Glutamatergic neuron (in vitro differentiated cells): ENCODE results near the gene MX2. TPM values are rescaled to one million over a fixed set of nuclear protein-coding genes. Genes with fewer than 3 reads are reported as not detected.
"Not testable (repeated sequence)": the region's sequence is repeated elsewhere in the genome, so short reads cannot be mapped to it uniquely, and the experiment has no call there.

ENCODE experiments used
- DNase-seq: peaks from one replicate; pipeline ENCODE4 v3.0.0; 2022
- H3K27ac Mint-ChIP-seq: one replicate; pipeline ENCODE4 v1.8.0; 2020; ENCODE audit warnings: mild to moderate bottlenecking, mixed read lengths, inconsistent platforms; ENCODE audit not compliant: unreplicated experiment
- H3K27me3 Mint-ChIP-seq: one replicate; pipeline ENCODE4 v1.8.0; 2020; ENCODE audit warnings: mild to moderate bottlenecking, moderate library complexity, mixed read lengths, inconsistent platforms; ENCODE audit not compliant: unreplicated experiment
- H3K36me3 Mint-ChIP-seq: one replicate; pipeline ENCODE4 v1.8.0; 2020; ENCODE audit warnings: mild to moderate bottlenecking, mixed read lengths, inconsistent platforms; ENCODE audit not compliant: unreplicated experiment
- H3K4me1 Mint-ChIP-seq: one replicate; pipeline ENCODE4 v1.8.0; 2020; ENCODE audit warnings: mild to moderate bottlenecking, low read depth, mixed read lengths, inconsistent platforms; ENCODE audit not compliant: unreplicated experiment
- H3K4me3 Mint-ChIP-seq: one replicate; pipeline ENCODE4 v1.8.0; 2020; ENCODE audit warnings: mild to moderate bottlenecking, mixed read lengths, inconsistent platforms; ENCODE audit not compliant: unreplicated experiment
- H3K9me3 Mint-ChIP-seq: one replicate; pipeline ENCODE4 v1.8.0; 2020; ENCODE audit warnings: mild to moderate bottlenecking, moderate library complexity, mixed read lengths, inconsistent platforms; ENCODE audit not compliant: unreplicated experiment
- CTCF ChIP-seq: fragments of 200-600 bp; sonication (generic); IDR thresholded peaks from one replicate; pipeline ENCODE4 v1.5.0; 2021; ENCODE audit not compliant: partially characterized antibody, unreplicated experiment
- total RNA-seq: library from RNA; stranded (reverse); fragmentation: NEBNext Ultra II Directional; extraction: Animal tissue kit (Norgen Biotek cat#: 25700); gene quantifications from one replicate; pipeline ENCODE4 v1.2.1, GENCODE V29; 2021; ENCODE audit not compliant: unreplicated experiment

Gene MX2
- total RNA-seq, 1 donor from 2014 or later: not detected

- Mint-ChIP-seq H3K4me1 (peaks cover 11% of the 10 kb centered on the region), H3K9me3 (peaks cover 6% of the 10 kb centered on the region), H3K27me3 (peaks cover 6% of the 10 kb centered on the region), H3K4me3 (no peak overlapping the region), H3K36me3 (no peaks in the 10 kb centered on the region), H3K27ac (no peak overlapping the region)
- TF ChIP-seq CTCF: no peak
- DNase-seq: no peak
Measured at GRCh38 chr21:41358193-41359166, 3.3 kb upstream of the MX2 start.

- DNase-seq: no peak
- H3K27me3 Mint-ChIP-seq: peaks cover 6% of the 10 kb centered on the region
- TF ChIP-seq CTCF: no peak
- no peaks in the 10 kb centered on the region for H3K36me3 Mint-ChIP-seq
- H3K4me1 Mint-ChIP-seq: peaks cover 11% of the 10 kb centered on the region
- H3K9me3 Mint-ChIP-seq: peaks cover 6% of the 10 kb centered on the region
- no peak overlapping the region for H3K4me3 Mint-ChIP-seq
- H3K27ac Mint-ChIP-seq: no peak overlapping the region
Measured at GRCh38 chr21:41359286-41359685, 2.5 kb upstream of the MX2 start.

GRCh38 chr21:41359754-41360071 lies 2.1 kb upstream of the MX2 start:
- not testable (repeated sequence) for DNase-seq, H3K9me3 Mint-ChIP-seq, H3K4me3 Mint-ChIP-seq

GRCh38 chr21:41360072-41360821 lies 1.6 kb upstream of the MX2 start:
- no peaks in the 10 kb centered on the region for H3K36me3 Mint-ChIP-seq
- no peak for TF ChIP-seq CTCF
- DNase-seq: no peak
- H3K27me3 Mint-ChIP-seq: peaks cover 6% of the 10 kb centered on the region
- H3K4me3 Mint-ChIP-seq: no peak overlapping the region
- H3K9me3 Mint-ChIP-seq: peaks cover 4% of the 10 kb centered on the region
- peaks cover 11% of the 10 kb centered on the region for H3K4me1 Mint-ChIP-seq
- no peak overlapping the region for H3K27ac Mint-ChIP-seq

More at GRCh38 chr21:41359754-41360071, 2.1 kb upstream of the MX2 start:
- not testable (repeated sequence) for H3K27me3 Mint-ChIP-seq, H3K36me3 Mint-ChIP-seq, H3K27ac Mint-ChIP-seq
- H3K4me1 Mint-ChIP-seq: peaks cover 11% of the 10 kb centered on the region

- H3K4me1 Mint-ChIP-seq: peaks cover 11% of the 10 kb centered on the region
- H3K27me3 Mint-ChIP-seq: peaks cover 7% of the 10 kb centered on the region
- no peak for TF ChIP-seq CTCF
- H3K9me3 Mint-ChIP-seq: peaks cover 4% of the 10 kb centered on the region
- no peak for DNase-seq
- H3K4me3 Mint-ChIP-seq: no peak overlapping the region
- no peaks in the 10 kb centered on the region for H3K36me3 Mint-ChIP-seq
- no peak overlapping the region for H3K27ac Mint-ChIP-seq
Measured at GRCh38 chr21:41361053-41361785, 608 bp upstream of the MX2 start.
